ENCODE results near the gene RIPPLY3. TPM values are rescaled to one million over a fixed set of nuclear protein-coding genes. Genes with fewer than 3 reads are reported as not detected.

The RIPPLY3 gene
- total and polyA plus RNA-seq, 12 donors = 0.03 TPM; not detected in 11

DNA sequence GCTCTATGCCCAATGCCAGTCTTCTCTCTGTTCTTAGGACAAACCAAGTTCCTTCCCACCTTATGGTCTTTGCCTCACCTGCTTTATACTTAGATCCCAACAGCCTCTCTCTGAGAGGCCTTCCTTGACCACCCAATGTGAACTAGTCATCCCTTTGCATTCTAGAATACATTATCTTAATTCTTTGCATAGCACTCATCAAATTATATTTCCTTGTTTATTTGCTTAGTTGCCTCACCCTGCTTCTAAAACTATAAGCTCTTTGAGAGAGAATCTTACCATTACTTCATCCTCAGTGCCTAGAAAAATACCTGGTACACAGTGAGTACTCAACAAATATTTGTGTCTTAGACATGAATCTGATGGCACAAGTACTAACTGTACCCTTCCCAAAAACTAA lies 58.3 kb downstream of the RIPPLY3 start:
- no peak overlapping the region for H3K27ac ChIP-seq
- peaks cover 0 to 9% (median 0%) of the 10 kb centered on the region in 9 donors for H3K4me1 ChIP-seq
- ATAC-seq (no peak), DNase-seq (no peak)
- intact Hi-C loops (cut with DNase I) = no loop called here
- no peak overlapping the region for H3K4me3 ChIP-seq
- TF ChIP-seq, protein P1, sequence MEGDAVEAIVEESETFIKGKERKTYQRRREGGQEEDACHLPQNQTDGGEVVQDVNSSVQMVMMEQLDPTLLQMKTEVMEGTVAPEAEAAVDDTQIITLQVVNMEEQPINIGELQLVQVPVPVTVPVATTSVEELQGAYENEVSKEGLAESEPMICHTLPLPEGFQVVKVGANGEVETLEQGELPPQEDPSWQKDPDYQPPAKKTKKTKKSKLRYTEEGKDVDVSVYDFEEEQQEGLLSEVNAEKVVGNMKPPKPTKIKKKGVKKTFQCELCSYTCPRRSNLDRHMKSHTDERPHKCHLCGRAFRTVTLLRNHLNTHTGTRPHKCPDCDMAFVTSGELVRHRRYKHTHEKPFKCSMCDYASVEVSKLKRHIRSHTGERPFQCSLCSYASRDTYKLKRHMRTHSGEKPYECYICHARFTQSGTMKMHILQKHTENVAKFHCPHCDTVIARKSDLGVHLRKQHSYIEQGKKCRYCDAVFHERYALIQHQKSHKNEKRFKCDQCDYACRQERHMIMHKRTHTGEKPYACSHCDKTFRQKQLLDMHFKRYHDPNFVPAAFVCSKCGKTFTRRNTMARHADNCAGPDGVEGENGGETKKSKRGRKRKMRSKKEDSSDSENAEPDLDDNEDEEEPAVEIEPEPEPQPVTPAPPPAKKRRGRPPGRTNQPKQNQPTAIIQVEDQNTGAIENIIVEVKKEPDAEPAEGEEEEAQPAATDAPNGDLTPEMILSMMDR (IDR thresholded peaks at IDR 0.05) = no peak
- peaks cover 0 to 6% (median 0%) of the 10 kb centered on the region in 11 donors for H3K9me3 ChIP-seq
- H3K27me3 ChIP-seq = no peaks in the 10 kb centered on the region
- H3K36me3 ChIP-seq = peaks cover 0 to 53% (median 6%) of the 10 kb centered on the region in 9 donors

DNA sequence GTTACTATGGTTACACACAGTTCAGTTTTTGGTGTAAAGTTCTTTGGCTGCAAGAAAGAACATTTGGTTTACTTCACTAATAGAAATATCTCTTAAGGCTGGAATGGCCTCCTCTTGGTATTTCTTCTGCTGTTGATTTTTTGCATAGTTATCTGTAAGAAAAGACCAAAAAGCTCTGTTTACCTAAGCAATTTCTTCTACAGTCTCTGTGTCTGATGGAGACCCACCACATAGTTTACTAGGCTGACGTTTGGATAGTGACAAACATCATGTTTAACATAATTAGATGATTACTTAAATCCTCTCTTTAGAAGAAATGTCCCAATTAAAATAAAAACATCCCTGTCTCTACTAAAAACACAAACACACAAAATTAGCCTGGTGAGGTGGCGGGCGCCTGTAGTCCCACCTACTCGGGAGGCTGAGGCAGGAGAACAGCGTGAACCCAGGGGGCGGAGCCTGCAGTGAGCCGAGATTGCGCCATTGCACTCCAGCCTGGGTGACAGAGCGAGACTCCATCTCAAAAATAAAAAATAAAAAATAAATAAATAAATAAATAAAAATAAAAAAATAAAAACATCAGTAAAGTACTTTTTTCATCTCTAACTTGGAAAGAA lies 59.2 kb downstream of the RIPPLY3 start:
- Histone ChIP-seq H3K4me1 (peaks cover 0 to 1% (median 0%) of the 10 kb centered on the region in 9 donors), H3K36me3 (peaks cover 0 to 60% (median 6%) of the 10 kb centered on the region in 9 donors), H3K27ac (no peak overlapping the region), H3K9me3 (peaks cover 0 to 6% (median 0%) of the 10 kb centered on the region in 11 donors), H3K4me3 (no peak overlapping the region), H3K27me3 (no peaks in the 10 kb centered on the region)
- no peak for DNase-seq
- no peak for ATAC-seq
- 97% methylated on average over 9 of the region's 9 CpGs for WGBS, 2 donors
- TF ChIP-seq, protein P1 (IDR thresholded peaks at IDR 0.05) = no peak
- intact Hi-C loops (cut with DNase I) = no loop called here

Other genes starting within 250 kb of the RIPPLY3 start
- 1 to 10 TPM; 5.0 to 9.6 (median 7.5) TPM for gene HLCS, start 40.0 kb upstream of the RIPPLY3 start, total RNA-seq
- 1 to 10 TPM; 2.0 to 2.5 TPM for gene HLCS, start 40.0 kb upstream of the RIPPLY3 start, polyA plus RNA-seq
- 10 to 100 TPM; 33.9 to 41.8 (median 38.3) TPM for gene PIGP, start 66.4 kb downstream of the RIPPLY3 start, total RNA-seq
- 10 to 100 TPM; 24.5 to 32.1 TPM for gene PIGP, start 66.4 kb downstream of the RIPPLY3 start, polyA plus RNA-seq
- 10 to 100 TPM; 33.1 to 62.1 (median 54.6) TPM for gene TTC3, start 66.6 kb downstream of the RIPPLY3 start, total RNA-seq
- 10 to 100 TPM; 14.0 to 30.4 TPM for gene TTC3, start 66.6 kb downstream of the RIPPLY3 start, polyA plus RNA-seq